GM19193 (cell line): ENCODE measurements around the gene SPIRE1.

ENCODE experiments used
- POLR2A ChIP-seq: IDR thresholded peaks from 4 replicates; pipeline ENCODE4 v1.6.1; 2011; ENCODE audit not compliant: insufficient read depth, insufficient read length; ENCODE audit errors: extremely low read depth

The SPIRE1 gene

GRCh38 chr18:12554796-12555388 is 103.0 kb downstream of the SPIRE1 start:
- no peak for TF ChIP-seq POLR2A

GRCh38 chr18:12552879-12553242 is 105.0 kb downstream of the SPIRE1 start:
- no peak for TF ChIP-seq POLR2A

GRCh38 chr18:12543697-12544096 is 114.2 kb downstream of the SPIRE1 start:
- TF ChIP-seq POLR2A, result no peak

GRCh38 chr18:12540751-12541150 is 117.2 kb downstream of the SPIRE1 start:
- TF ChIP-seq POLR2A, result no peak

GRCh38 chr18:12534820-12535219 is 123.1 kb downstream of the SPIRE1 start:
- no peak for TF ChIP-seq POLR2A

- TF ChIP-seq POLR2A, result no peak
Measured at GRCh38 chr18:12532661-12533060, 125.2 kb downstream of the SPIRE1 start.

- TF ChIP-seq POLR2A, result no peak
Measured at GRCh38 chr18:12531749-12532148, 126.2 kb downstream of the SPIRE1 start.

GRCh38 chr18:12520442-12520992 is 137.4 kb downstream of the SPIRE1 start:
- TF ChIP-seq POLR2A, result no peak

- TF ChIP-seq POLR2A, result no peak
Measured at GRCh38 chr18:12518832-12519531, 138.9 kb downstream of the SPIRE1 start.

- no peak for TF ChIP-seq POLR2A
Measured at GRCh38 chr18:12518326-12518725, 139.6 kb downstream of the SPIRE1 start.

GRCh38 chr18:12517142-12517825 is 140.6 kb downstream of the SPIRE1 start:
- no peak for TF ChIP-seq POLR2A

- TF ChIP-seq POLR2A, result no peak
Measured at GRCh38 chr18:12516049-12516630, 141.8 kb downstream of the SPIRE1 start.

GRCh38 chr18:12515550-12515949 is 142.4 kb downstream of the SPIRE1 start:
- TF ChIP-seq POLR2A, result no peak

- TF ChIP-seq POLR2A, result no peak
Measured at GRCh38 chr18:12507007-12507406, 150.9 kb downstream of the SPIRE1 start.

GRCh38 chr18:12500986-12501385 is 156.9 kb downstream of the SPIRE1 start:
- no peak for TF ChIP-seq POLR2A
